Smooth muscle cell (in vitro differentiated cells): ENCODE results near the gene FBXW9. TPM values are rescaled to one million over a fixed set of nuclear protein-coding genes. Genes with fewer than 3 reads are reported as not detected.
"Not testable (repeated sequence)": the region's sequence is repeated elsewhere in the genome, so short reads cannot be mapped to it uniquely, and the experiment has no call there.

Experiments
- DNase-seq: peaks from one replicate; lab custom pipeline; 2025; ENCODE audit not compliant: unreplicated experiment; lab: John Stamatoyannopoulos, UW
- H2AFZ ChIP-seq: fragments of 200-600 bp; sonication (generic); 2 replicates; pipeline ENCODE4 v1.6.0; 2016; ENCODE audit warnings: antibody characterized with exemption, low read depth, mild to moderate bottlenecking
- H3F3A ChIP-seq: fragments of 200-600 bp; sonication (generic); 2 replicates; pipeline ENCODE4 v1.6.0; 2017; ENCODE audit warnings: antibody characterized with exemption, low read depth
- H3K27ac ChIP-seq: fragments of 200-600 bp; sonication (generic); 2 replicates; pipeline ENCODE4 v1.5.1; 2016; ENCODE audit warnings: low read depth, mild to moderate bottlenecking
- H3K27me3 ChIP-seq: fragments of 200-600 bp; sonication (generic); 2 replicates; pipeline ENCODE4 v1.6.1; 2016; ENCODE audit warnings: low read depth, mild to moderate bottlenecking
- H3K36me3 ChIP-seq: fragments of 200-600 bp; sonication (generic); 2 replicates; pipeline ENCODE4 v1.5.1; 2016; ENCODE audit warnings: low read depth
- H3K4me1 ChIP-seq: fragments of 200-600 bp; sonication (generic); 2 replicates; pipeline ENCODE4 v1.5.1; 2016; ENCODE audit warnings: low read depth
- H3K4me2 ChIP-seq: fragments of 200-600 bp; sonication (generic); 2 replicates; pipeline ENCODE4 v1.6.0; 2016; ENCODE audit warnings: mild to moderate bottlenecking
- H3K4me3 ChIP-seq: fragments of 200-600 bp; sonication (generic); 2 replicates; pipeline ENCODE4 v1.5.1; 2016; ENCODE audit warnings: mild to moderate bottlenecking
- H3K79me2 ChIP-seq: fragments of 200-600 bp; sonication (generic); 2 replicates; pipeline ENCODE4 v1.6.0; 2016; ENCODE audit warnings: low read depth, mild to moderate bottlenecking
- H3K9ac ChIP-seq: fragments of 200-600 bp; sonication (generic); 2 replicates; pipeline ENCODE4 v1.6.0; 2016; ENCODE audit warnings: low read depth
- H3K9me3 ChIP-seq: fragments of 200-600 bp; sonication (generic); replicated peaks from 2 replicates; pipeline ENCODE4 v1.5.1; 2016; ENCODE audit warnings: low read depth
- H4K20me1 ChIP-seq: fragments of 200-600 bp; sonication (generic); 2 replicates; pipeline ENCODE4 v1.6.0; 2016; ENCODE audit warnings: low read depth
- CTCF ChIP-seq: fragments of 200-600 bp; sonication (generic); IDR thresholded peaks from 2 replicates; pipeline ENCODE4 v1.5.1; 2017; ENCODE audit warnings: borderline replicate concordance, mild to moderate bottlenecking, antibody characterized with exemption; ENCODE audit not compliant: insufficient read depth, poor library complexity, severe bottlenecking
- WGBS: methylation state at CpG from one replicate; pipeline ENCODE4 v1.1.7; 2016; ENCODE audit warnings: low lambda C conversion rate; 5-methylcytosine and 5-hydroxymethylcytosine counted together
- polyA plus RNA-seq: library from polyadenylated mRNA; unstranded; fragments of >200 nt; fragmentation: Nextera tagmentation; extraction: Ambion mirVana; gene quantifications from 2 replicates; pipeline ENCODE4 v1.2.1, GENCODE V29; 2016
- total RNA-seq: library from RNA; depleted of rRNA; stranded (reverse); fragments of >200 nt; gene quantifications from 2 replicates; pipeline ENCODE4 v1.2.3, GENCODE V29; 2014

Gene FBXW9
- total and polyA plus RNA-seq, 2 experiments from 2014 or later, result 9.1 to 17.3 TPM

GRCh38 chr19:12680034-12680433, 16.4 kb downstream of the FBXW9 start:
- no peaks in the 10 kb centered on the region for H3K36me3 ChIP-seq
- no peaks in the 10 kb centered on the region for H3K4me1 ChIP-seq
- H3K27ac ChIP-seq, result no peak overlapping the region
- no peaks in the 10 kb centered on the region for H3K9me3 ChIP-seq
- no peak for TF ChIP-seq CTCF
- no peak overlapping the region for H3K4me2 ChIP-seq
- no peak overlapping the region for H3K9ac ChIP-seq
- H3K27me3 ChIP-seq, result no peaks in the 10 kb centered on the region
- H3K4me3 ChIP-seq, result no peak overlapping the region
- WGBS, result 97% methylated on average over 9 of the region's 9 CpGs
- DNase-seq, result no peak
- H4K20me1 ChIP-seq, result peaks cover 17% of the 10 kb centered on the region
- no peaks in the 10 kb centered on the region for H3F3A ChIP-seq
- no peak overlapping the region for H2AFZ ChIP-seq
- no peaks in the 10 kb centered on the region for H3K79me2 ChIP-seq

GRCh38 chr19:12678039-12678438, 18.4 kb downstream of the FBXW9 start:
- not testable (repeated sequence) for H3K4me1 ChIP-seq, H3K9me3 ChIP-seq, H3K36me3 ChIP-seq, H3K4me3 ChIP-seq, H3F3A ChIP-seq, H3K9ac ChIP-seq, DNase-seq, H3K27me3 ChIP-seq, H3K4me2 ChIP-seq, H2AFZ ChIP-seq, H3K27ac ChIP-seq, H3K79me2 ChIP-seq
- 100% methylated on average over 5 of the region's 5 CpGs for WGBS
- peaks cover 17% of the 10 kb centered on the region for H4K20me1 ChIP-seq

GRCh38 chr19:12676928-12677327, 19.5 kb downstream of the FBXW9 start:
- no peak overlapping the region for H2AFZ ChIP-seq
- no peak for TF ChIP-seq CTCF
- H3K27ac ChIP-seq, result no peak overlapping the region
- H3K27me3 ChIP-seq, result no peaks in the 10 kb centered on the region
- H3K4me3 ChIP-seq, result no peak overlapping the region
- H3K9ac ChIP-seq, result no peak overlapping the region
- WGBS, result 97% methylated on average over 12 of the region's 12 CpGs
- no peaks in the 10 kb centered on the region for H3K79me2 ChIP-seq
- H3K4me2 ChIP-seq, result no peak overlapping the region
- no peaks in the 10 kb centered on the region for H3K9me3 ChIP-seq
- no peak for DNase-seq
- H3K4me1 ChIP-seq, result no peaks in the 10 kb centered on the region
- H3K36me3 ChIP-seq, result no peaks in the 10 kb centered on the region
- H3F3A ChIP-seq, result no peaks in the 10 kb centered on the region
- peaks cover 17% of the 10 kb centered on the region for H4K20me1 ChIP-seq

GRCh38 chr19:12676384-12676792, 20.0 kb downstream of the FBXW9 start:
- Histone ChIP-seq H3K27ac (no peak overlapping the region), H2AFZ (no peak overlapping the region), H4K20me1 (peaks cover 17% of the 10 kb centered on the region), H3F3A (no peaks in the 10 kb centered on the region), H3K9ac (no peak overlapping the region), H3K9me3 (no peaks in the 10 kb centered on the region), H3K79me2 (no peaks in the 10 kb centered on the region), H3K36me3 (no peaks in the 10 kb centered on the region), H3K4me1 (no peaks in the 10 kb centered on the region), H3K4me3 (no peak overlapping the region), H3K4me2 (no peak overlapping the region), H3K27me3 (no peaks in the 10 kb centered on the region)
- peak; percentile 77 for TF ChIP-seq CTCF
- DNase-seq, result peak; percentile 47
- 33% methylated on average over 4 of the region's 4 CpGs for WGBS
